Cardiac muscle cell (in vitro differentiated cells and primary cell): ENCODE measurements around the gene SUSD1. TPM values are rescaled to one million over a fixed set of nuclear protein-coding genes. Genes with fewer than 3 reads are reported as not detected.

Source experiments
- DNase-seq, 2 donors: peaks; one replicate each; pipeline versions ENCODE4 v3.0.0 to v3.0.0-alpha.2; 2010 to 2017; ENCODE audit warnings: low read depth in 1 of 2, low spot score in 1 of 2
- H3K27ac ChIP-seq: fragments of 200-600 bp; sonication (generic); 2 replicates; pipeline ENCODE4 v1.5.1; 2016
- H3K27me3 ChIP-seq: fragments of 200-600 bp; sonication (generic); 2 replicates; pipeline ENCODE4 v1.6.0; 2016; ENCODE audit warnings: control low read depth
- H3K36me3 ChIP-seq: fragments of 200-600 bp; sonication (generic); 2 replicates; pipeline ENCODE4 v1.5.1; 2016; ENCODE audit warnings: control low read depth
- H3K4me1 ChIP-seq: fragments of 200-600 bp; sonication (generic); 2 replicates; pipeline ENCODE4 v1.8.1; 2017; ENCODE audit warnings: low read depth, mild to moderate bottlenecking, mixed run types
- H3K4me3 ChIP-seq: fragments of 200-600 bp; sonication (generic); 2 replicates; pipeline ENCODE4 v1.5.1; 2016; ENCODE audit warnings: mild to moderate bottlenecking
- H3K9me3 ChIP-seq: fragments of 200-600 bp; sonication (generic); 2 replicates; pipeline ENCODE4 v1.5.1; 2017; ENCODE audit warnings: low read depth, mild to moderate bottlenecking, control low read depth
- polyA plus RNA-seq: library from polyadenylated mRNA; unstranded; fragments of >200 nt; fragmentation: Nextera tagmentation; extraction: Ambion mirVana; gene quantifications from 2 replicates; pipeline ENCODE4 v1.2.1, GENCODE V29; 2016
- total RNA-seq: library from RNA; depleted of rRNA; stranded (reverse); fragments of >200 nt; gene quantifications from 2 replicates; pipeline ENCODE4 v1.2.3, GENCODE V29; 2016
- TF ChIP-seq, protein P1 (sequence below): IDR thresholded peaks from 2 replicates; pipeline ENCODE4 v1.5.1; 2012; ENCODE audit warnings: low read depth, mild to moderate bottlenecking, low read length

The SUSD1 gene
- total and polyA plus RNA-seq, 2 experiments from 2014 or later: 9.7 to 15.2 TPM

- H3K27me3 ChIP-seq: no peaks in the 10 kb centered on the region
- no peaks in the 10 kb centered on the region for H3K36me3 ChIP-seq
- H3K4me1 ChIP-seq: peaks cover 22% of the 10 kb centered on the region
- no peak overlapping the region for H3K4me3 ChIP-seq
- no peak overlapping the region for H3K27ac ChIP-seq
- no peaks in the 10 kb centered on the region for H3K9me3 ChIP-seq
- TF ChIP-seq, protein P1, sequence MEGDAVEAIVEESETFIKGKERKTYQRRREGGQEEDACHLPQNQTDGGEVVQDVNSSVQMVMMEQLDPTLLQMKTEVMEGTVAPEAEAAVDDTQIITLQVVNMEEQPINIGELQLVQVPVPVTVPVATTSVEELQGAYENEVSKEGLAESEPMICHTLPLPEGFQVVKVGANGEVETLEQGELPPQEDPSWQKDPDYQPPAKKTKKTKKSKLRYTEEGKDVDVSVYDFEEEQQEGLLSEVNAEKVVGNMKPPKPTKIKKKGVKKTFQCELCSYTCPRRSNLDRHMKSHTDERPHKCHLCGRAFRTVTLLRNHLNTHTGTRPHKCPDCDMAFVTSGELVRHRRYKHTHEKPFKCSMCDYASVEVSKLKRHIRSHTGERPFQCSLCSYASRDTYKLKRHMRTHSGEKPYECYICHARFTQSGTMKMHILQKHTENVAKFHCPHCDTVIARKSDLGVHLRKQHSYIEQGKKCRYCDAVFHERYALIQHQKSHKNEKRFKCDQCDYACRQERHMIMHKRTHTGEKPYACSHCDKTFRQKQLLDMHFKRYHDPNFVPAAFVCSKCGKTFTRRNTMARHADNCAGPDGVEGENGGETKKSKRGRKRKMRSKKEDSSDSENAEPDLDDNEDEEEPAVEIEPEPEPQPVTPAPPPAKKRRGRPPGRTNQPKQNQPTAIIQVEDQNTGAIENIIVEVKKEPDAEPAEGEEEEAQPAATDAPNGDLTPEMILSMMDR: no peak
- no peak for DNase-seq
Observed at GRCh38 chr9:112034216-112034611, 140.9 kb downstream of the SUSD1 start.

DNA sequence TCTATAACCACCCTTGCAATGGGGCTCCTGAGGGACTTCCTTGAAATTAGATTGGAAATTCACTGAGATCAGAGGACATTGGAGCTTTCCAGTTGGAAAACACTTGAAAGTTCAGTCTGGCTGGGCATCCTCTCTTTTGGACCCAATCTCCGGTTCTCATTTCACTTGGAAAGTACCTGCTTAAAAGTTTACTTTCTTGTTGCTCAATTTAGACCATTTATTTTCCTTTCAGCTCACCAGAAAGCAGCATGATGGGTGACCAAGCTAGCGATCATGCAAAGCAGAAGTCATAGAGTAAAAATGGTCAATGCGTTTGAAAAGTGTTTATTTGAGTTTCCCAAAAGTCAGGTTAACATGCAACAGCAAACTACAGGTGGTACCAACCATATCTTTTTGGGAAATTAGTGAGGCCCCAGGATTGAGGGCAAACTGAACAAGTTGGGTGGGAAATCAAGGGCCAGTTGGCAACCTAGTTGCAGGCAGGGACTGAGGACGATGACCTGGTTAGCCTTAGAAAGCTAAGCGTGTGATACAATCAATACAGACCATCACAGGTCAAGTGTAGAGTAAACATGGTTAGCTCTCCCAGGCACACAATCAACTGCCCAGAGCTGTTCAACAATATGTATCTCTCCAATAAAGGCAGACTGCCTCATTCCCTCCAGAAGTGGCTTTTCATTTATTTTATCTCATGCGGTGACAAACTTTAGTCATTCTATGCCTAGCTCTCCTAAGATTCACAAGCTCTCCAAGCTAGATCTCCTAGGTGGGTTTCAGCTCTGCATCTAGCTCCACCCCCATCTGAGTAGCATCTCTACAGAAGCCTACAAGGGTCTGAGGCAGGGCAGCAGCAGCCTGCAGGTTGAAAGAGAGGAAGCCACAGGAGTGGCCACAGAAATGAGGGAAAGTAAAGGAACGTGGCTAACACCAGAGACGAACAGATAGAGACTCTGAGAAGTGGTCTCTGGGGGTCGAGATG is 141.6 kb downstream of the SUSD1 start:
- TF ChIP-seq, protein P1: no peak
- Histone ChIP-seq H3K4me3 (no peak overlapping the region), H3K9me3 (no peaks in the 10 kb centered on the region), H3K4me1 (peaks cover 22% of the 10 kb centered on the region), H3K36me3 (no peaks in the 10 kb centered on the region), H3K27ac (no peak overlapping the region), H3K27me3 (no peaks in the 10 kb centered on the region)
- no peak for DNase-seq

DNA sequence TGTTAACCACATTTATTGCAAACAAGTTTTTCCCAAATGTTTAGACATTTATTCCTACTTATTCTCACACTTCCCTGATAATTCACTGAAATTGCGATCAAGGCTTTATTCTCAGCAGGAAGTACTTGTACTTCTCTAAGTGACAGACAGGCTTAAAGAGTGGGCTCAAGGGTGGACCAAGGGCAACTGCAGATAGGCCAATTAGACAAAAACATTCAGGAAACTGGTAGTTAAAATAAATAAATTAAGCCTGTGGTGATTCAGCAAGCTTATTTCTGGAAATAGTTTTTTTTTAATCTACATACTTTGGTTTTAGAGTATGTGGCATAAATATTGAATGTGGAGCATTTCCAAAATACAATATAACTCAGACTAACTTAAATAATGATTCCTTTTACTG is 142.4 kb downstream of the SUSD1 start:
- DNase-seq: peak in 1 of 2 donors; percentile 34
- Histone ChIP-seq H3K36me3 (no peaks in the 10 kb centered on the region), H3K27me3 (no peaks in the 10 kb centered on the region), H3K4me3 (no peak overlapping the region), H3K9me3 (no peaks in the 10 kb centered on the region), H3K4me1 (peaks cover 22% of the 10 kb centered on the region), H3K27ac (no peak overlapping the region)
- TF ChIP-seq, protein P1: no peak

GRCh38 chr9:112032009-112032408 is 143.1 kb downstream of the SUSD1 start:
- H3K27ac ChIP-seq: no peak overlapping the region
- no peaks in the 10 kb centered on the region for H3K9me3 ChIP-seq
- TF ChIP-seq, protein P1: no peak
- no peaks in the 10 kb centered on the region for H3K36me3 ChIP-seq
- H3K4me3 ChIP-seq: no peak overlapping the region
- H3K27me3 ChIP-seq: no peaks in the 10 kb centered on the region
- no peak for DNase-seq
- peaks cover 22% of the 10 kb centered on the region for H3K4me1 ChIP-seq

DNA sequence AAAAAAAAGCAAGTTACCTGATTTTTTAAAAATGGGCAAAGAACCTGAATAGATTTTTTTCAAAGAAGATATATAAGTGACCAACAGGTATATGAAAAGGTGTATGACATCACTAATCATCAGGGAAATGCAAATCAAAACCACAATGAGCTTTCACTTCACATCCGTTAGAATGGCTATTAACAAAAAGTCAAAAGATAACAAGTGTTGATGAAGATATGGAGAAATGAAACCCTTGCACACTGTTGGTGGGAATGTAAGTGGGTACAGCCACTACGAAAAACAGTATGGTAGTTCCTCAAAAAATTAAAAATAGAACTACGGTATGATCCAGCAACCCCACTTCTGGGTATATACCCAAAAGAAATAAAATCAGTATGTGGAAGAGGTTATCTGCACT is 143.7 kb downstream of the SUSD1 start:
- Histone ChIP-seq H3K4me3 (no peak overlapping the region), H3K36me3 (no peaks in the 10 kb centered on the region), H3K27me3 (no peaks in the 10 kb centered on the region), H3K9me3 (no peaks in the 10 kb centered on the region), H3K4me1 (peaks cover 22% of the 10 kb centered on the region), H3K27ac (no peak overlapping the region)
- TF ChIP-seq, protein P1: no peak
- DNase-seq: no peak
